Type B pancreatic cell (in vitro differentiated cells): ENCODE data around the gene HK1. TPM values are rescaled to one million over a fixed set of nuclear protein-coding genes. Genes with fewer than 3 reads are reported as not detected.

ENCODE experiments used
- DNase-seq: peaks from one replicate; pipeline ENCODE4 v3.0.0; 2021; ENCODE audit warnings: mixed read lengths; ENCODE audit not compliant: unreplicated experiment; ENCODE audit errors: extremely low spot score
- H3K27ac Mint-ChIP-seq: 2 replicates; pipeline ENCODE4 v1.8.0; 2021; ENCODE audit warnings: mild to moderate bottlenecking, mixed read lengths
- H3K27me3 Mint-ChIP-seq: 2 replicates; pipeline ENCODE4 v1.8.0; 2021; ENCODE audit warnings: mixed read lengths
- H3K36me3 Mint-ChIP-seq: 2 replicates; pipeline ENCODE4 v1.8.0; 2021; ENCODE audit warnings: mixed read lengths
- H3K4me1 Mint-ChIP-seq: one replicate; pipeline ENCODE4 v1.8.0; 2021; ENCODE audit warnings: mixed read lengths; ENCODE audit not compliant: unreplicated experiment
- H3K4me3 Mint-ChIP-seq: 2 replicates; pipeline ENCODE4 v1.8.0; 2021; ENCODE audit warnings: mild to moderate bottlenecking, mixed read lengths
- H3K9me3 Mint-ChIP-seq: 2 replicates; pipeline ENCODE4 v1.8.0; 2021; ENCODE audit warnings: mixed read lengths
- total RNA-seq: library from RNA; stranded (reverse); gene quantifications from 2 replicates; pipeline ENCODE4 v1.2.1, GENCODE V29; 2021; ENCODE audit warnings: low replicate concordance
- TF ChIP-seq, protein P1 (sequence below): fragments of 200-600 bp; sonication (generic); conservative IDR thresholded peaks from 2 replicates; pipeline ENCODE4 v1.5.0; 2021; ENCODE audit warnings: antibody characterized with exemption, mild to moderate bottlenecking

Gene HK1
- total RNA-seq, 1 donor from 2014 or later: 60.8 TPM

DNA sequence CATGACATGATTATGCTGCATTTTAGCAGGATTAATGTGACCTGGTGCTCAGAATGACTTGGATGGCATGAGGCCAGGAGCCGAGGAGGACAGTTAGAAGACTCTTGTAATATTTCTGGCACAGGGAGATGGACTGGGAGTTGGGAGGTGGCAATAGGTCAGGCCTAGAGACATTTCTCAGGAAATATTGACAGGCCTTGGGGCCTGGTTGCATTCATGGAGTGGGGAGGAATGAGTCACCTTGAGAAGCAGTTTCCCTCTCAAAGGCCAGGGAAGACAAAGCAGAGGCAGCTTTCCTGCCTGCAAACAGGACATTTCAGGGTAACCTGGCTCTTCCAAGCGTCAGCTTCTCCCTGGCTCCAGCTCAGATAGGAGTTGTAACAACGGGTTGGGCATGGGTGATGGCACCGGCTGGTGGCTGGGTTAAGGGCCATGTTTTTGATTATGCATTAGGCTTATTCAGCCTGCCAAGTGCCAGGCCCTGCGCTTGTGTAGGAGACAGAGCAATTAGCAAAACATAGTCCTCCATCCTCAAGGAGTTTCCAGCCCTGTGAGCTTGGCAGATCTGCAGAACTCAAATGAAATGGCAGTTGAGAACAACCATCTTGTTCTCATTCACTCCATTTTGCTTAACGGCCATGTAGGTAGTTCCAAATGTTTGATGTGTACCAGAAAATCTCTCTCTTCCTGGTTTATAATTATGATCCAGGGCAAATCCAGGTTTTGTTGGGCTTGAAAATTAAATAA is 38.2 kb downstream of the HK1 start:
- Mint-ChIP-seq H3K4me1 (peaks cover 38% of the 10 kb centered on the region), H3K4me3 (peak overlapping the region; percentile 67), H3K36me3 (no peaks in the 10 kb centered on the region), H3K9me3 (no peaks in the 10 kb centered on the region), H3K27me3 (no peaks in the 10 kb centered on the region), H3K27ac (peak overlapping the region; percentile 26)
- DNase-seq: no peak
- TF ChIP-seq, protein P1, sequence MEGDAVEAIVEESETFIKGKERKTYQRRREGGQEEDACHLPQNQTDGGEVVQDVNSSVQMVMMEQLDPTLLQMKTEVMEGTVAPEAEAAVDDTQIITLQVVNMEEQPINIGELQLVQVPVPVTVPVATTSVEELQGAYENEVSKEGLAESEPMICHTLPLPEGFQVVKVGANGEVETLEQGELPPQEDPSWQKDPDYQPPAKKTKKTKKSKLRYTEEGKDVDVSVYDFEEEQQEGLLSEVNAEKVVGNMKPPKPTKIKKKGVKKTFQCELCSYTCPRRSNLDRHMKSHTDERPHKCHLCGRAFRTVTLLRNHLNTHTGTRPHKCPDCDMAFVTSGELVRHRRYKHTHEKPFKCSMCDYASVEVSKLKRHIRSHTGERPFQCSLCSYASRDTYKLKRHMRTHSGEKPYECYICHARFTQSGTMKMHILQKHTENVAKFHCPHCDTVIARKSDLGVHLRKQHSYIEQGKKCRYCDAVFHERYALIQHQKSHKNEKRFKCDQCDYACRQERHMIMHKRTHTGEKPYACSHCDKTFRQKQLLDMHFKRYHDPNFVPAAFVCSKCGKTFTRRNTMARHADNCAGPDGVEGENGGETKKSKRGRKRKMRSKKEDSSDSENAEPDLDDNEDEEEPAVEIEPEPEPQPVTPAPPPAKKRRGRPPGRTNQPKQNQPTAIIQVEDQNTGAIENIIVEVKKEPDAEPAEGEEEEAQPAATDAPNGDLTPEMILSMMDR: no peak

DNA sequence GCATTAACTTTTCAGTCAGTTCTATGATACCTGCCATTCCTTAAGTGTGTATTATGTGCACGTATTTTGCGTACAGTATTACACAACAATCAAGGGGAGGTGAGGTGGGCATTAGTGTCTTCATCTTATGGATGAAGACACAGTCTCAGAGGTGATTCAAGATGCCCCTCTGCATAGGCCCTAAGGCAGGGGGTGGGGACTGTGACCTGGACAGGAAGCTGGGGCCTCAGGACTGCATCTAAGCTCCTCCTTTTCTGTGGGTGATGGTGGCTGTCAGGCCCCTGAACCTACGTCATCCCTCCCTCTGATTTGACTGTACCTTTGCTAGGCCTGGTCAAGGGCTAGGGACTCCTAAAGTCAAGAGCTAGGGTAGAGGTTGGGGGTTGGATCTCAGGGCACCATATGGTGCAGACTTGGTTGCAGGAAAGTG is 38.9 kb downstream of the HK1 start:
- Mint-ChIP-seq H3K27ac (peak overlapping the region; percentile 98), H3K27me3 (no peaks in the 10 kb centered on the region), H3K4me3 (peak overlapping the region; percentile 94), H3K9me3 (no peaks in the 10 kb centered on the region), H3K36me3 (no peaks in the 10 kb centered on the region), H3K4me1 (peaks cover 45% of the 10 kb centered on the region)
- no peak for DNase-seq
- TF ChIP-seq, protein P1: no peak

DNA sequence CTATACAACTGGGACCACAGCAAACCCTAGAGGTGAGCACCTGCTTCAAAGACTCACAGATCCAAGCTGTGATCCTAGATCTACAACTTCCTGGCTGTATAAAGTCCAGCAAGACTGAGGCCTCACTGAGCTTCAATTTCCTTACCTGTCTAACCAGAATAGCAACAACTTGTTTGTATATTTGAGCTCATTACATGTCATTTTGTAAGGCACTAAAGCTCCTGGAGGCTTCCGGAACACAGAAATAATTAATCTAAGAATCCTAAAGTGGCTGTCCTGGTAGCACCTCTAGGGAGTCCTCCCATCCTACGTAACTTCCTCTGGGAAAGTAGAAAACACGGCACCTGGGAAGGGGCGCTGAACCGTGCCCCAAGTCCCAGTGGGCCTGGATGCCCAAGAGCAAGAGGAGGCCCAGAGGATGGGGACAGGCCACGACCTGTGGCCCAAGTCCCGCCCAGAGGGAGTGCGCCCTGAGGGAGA is 39.4 kb downstream of the HK1 start:
- H3K4me1 Mint-ChIP-seq: peaks cover 42% of the 10 kb centered on the region
- no peak for DNase-seq
- peak overlapping the region; percentile 98 for H3K27ac Mint-ChIP-seq
- no peaks in the 10 kb centered on the region for H3K36me3 Mint-ChIP-seq
- peak overlapping the region; percentile 94 for H3K4me3 Mint-ChIP-seq
- H3K9me3 Mint-ChIP-seq: no peaks in the 10 kb centered on the region
- TF ChIP-seq, protein P1: no peak
- H3K27me3 Mint-ChIP-seq: no peaks in the 10 kb centered on the region

DNA sequence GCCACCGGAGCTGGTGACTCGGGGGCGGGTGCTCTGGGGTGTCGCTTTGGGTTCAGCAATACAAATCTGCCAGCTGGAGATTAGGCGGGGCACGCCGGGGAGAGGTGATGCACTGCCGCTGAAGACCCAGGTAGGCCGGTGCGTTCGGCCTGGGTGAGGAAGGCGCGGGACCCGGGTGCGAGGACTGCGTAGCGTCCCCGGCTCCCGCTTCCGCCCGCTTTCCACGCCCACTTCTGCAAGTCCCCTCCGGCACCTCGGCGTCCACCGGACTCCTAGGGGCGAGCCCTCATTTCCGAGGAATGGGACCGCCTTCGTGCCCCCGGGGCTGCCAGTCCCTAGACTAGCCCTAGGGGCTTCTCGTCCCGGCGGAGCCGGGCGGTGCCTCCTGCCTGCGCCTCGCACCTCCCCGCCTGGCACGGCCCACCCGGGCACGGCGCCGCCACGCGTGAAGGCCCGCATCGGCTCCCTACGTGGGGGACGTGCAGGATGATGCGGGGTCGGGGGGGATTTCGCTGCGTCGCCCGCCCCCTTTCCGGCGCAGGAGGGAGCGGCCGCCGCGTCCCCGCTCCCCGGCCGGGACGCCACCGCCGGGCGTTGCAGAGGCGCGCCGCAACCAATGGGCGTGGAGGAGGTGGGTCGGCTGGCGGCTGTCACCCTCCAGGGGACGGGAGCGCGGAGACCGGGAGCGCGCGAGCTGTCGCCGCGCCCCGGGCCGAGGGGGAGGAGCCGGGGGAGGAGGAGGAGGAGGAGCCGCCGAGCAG is 40.0 kb downstream of the HK1 start:
- H3K4me3 Mint-ChIP-seq: peak overlapping the region; percentile 94
- DNase-seq: peak; percentile 89
- H3K27me3 Mint-ChIP-seq: no peaks in the 10 kb centered on the region
- TF ChIP-seq, protein P1: peak; percentile 32
- no peaks in the 10 kb centered on the region for H3K36me3 Mint-ChIP-seq
- peak overlapping the region; percentile 98 for H3K27ac Mint-ChIP-seq
- no peaks in the 10 kb centered on the region for H3K9me3 Mint-ChIP-seq
- peaks cover 41% of the 10 kb centered on the region for H3K4me1 Mint-ChIP-seq

DNA sequence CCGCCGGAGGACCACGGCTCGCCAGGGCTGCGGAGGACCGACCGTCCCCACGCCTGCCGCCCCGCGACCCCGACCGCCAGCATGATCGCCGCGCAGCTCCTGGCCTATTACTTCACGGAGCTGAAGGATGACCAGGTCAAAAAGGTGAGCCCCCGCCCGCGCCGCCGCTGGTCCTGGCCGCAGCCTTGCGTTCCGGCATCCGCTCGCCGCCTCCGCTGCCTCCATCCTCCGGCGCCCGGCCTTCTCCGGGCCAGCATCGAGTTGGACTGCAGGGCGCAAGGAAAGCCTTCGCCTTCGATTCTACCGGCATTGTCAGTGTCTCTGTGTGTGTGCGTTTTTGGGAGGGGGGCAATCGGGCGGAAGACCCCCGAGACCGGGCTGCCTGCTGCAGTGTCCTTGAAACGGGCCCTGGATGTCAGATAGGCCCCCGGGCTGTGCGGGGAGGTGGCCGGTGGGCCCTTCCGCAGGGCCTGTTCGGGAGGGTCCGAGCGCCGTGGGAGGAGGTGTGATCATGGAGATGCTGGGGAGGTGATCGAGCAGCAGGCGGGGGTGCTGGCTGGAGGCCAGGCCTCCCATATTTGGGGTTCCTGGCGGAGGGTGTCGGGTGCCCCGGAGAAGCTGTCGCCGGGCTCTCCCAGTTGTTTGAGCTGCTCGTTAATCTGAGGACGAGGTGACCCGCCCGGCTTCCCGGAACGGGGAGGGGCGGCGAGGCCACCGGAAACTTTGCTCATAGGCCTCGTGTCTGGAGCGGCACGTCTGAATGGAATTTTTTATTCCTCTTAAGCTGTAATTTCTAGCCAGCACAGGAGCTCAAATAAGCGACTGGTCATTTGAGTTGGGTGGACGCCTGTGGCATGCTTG is 40.8 kb downstream of the HK1 start:
- peaks cover 41% of the 10 kb centered on the region for H3K4me1 Mint-ChIP-seq
- TF ChIP-seq, protein P1: no peak

More for the DNA sequence above, 40.8 kb downstream of the HK1 start:
- Mint-ChIP-seq H3K36me3 (no peaks in the 10 kb centered on the region), H3K27me3 (no peaks in the 10 kb centered on the region), H3K9me3 (no peaks in the 10 kb centered on the region), H3K27ac (peak overlapping the region; percentile 91), H3K4me3 (peak overlapping the region; percentile 94)
- peak; percentile 73 for DNase-seq
